Thyroid gland (tissue), 4 donors: ENCODE results near the gene ACP4. TPM values are rescaled to one million over a fixed set of nuclear protein-coding genes. Genes with fewer than 3 reads are reported as not detected.

ENCODE experiments used
- DNase-seq, 2 donors: peaks; one replicate each; pipeline ENCODE4 v3.0.0-alpha.2; 2019
- H3K27ac ChIP-seq, 3 donors: fragments of 200-600 bp; sonication (generic); 1 replicate in 2 of 3; 2 replicates in 1 of 3; pipeline ENCODE4 v1.5.1; 2016 to 2019; ENCODE audit warnings: mild to moderate bottlenecking in 1 of 3, moderate library complexity in 1 of 3
- H3K27me3 ChIP-seq: fragments of 200-600 bp; sonication (generic); one replicate; pipeline ENCODE4 v1.5.1; 2019
- H3K36me3 ChIP-seq, 2 donors: fragments of 200-600 bp; sonication (generic); one replicate each; pipeline ENCODE4 v1.5.1; 2016 to 2019
- H3K4me1 ChIP-seq, 2 donors: fragments of 200-600 bp; sonication (generic); one replicate each; pipeline ENCODE4 v1.5.1; 2017 to 2019
- H3K4me3 ChIP-seq, 3 donors: fragments of 200-600 bp; sonication (generic); replicated peaks in 1 of 3; 1 replicate in 2 of 3; 2 replicates in 1 of 3; pipeline ENCODE4 v1.5.1; 2016; ENCODE audit warnings: mild to moderate bottlenecking in 1 of 3
- H3K9me3 ChIP-seq: fragments of 200-600 bp; sonication (generic); one replicate; pipeline ENCODE4 v1.5.1; 2017
- POLR2A ChIP-seq, 2 donors: fragments of 450-650 bp; IDR thresholded peaks; one replicate each; pipeline ENCODE4 v1.6.1; 2017; ENCODE audit warnings: antibody characterized with exemption in 2 of 2, mild to moderate bottlenecking in 2 of 2, moderate library complexity in 1 of 2
- WGBS, 2 donors: methylation state at CpG; one replicate each; pipeline ENCODE4 v1.1.5; 2017; 5-methylcytosine and 5-hydroxymethylcytosine counted together
- intact Hi-C: fragments of 100-400 bp; cut with DNase I; formaldehyde crosslinking; loops from one replicate; pipeline ENCODE4 v1.15.1; 2023
- total RNA-seq, 4 donors: library from RNA; depleted of rRNA; stranded (reverse); fragments of >200 nt; gene quantifications; one replicate each; pipeline ENCODE4 v1.2.3, GENCODE V29; 2016
- TF ChIP-seq, protein P1 (sequence below), 6 experiments: fragments of 200-600 bp in 3 of 6; fragments of 450-650 bp in 3 of 6; sonication (generic) in 3 of 6; IDR thresholded peaks; one replicate each; pipeline ENCODE4 v1.5.1; 2016 to 2019; ENCODE audit warnings: antibody characterized with exemption in 6 of 6, mild to moderate bottlenecking in 2 of 6, inconsistent platforms in 1 of 6, moderate library complexity in 1 of 6

The ACP4 gene
- total RNA-seq, 4 donors from 2014 or later = not detected

DNA sequence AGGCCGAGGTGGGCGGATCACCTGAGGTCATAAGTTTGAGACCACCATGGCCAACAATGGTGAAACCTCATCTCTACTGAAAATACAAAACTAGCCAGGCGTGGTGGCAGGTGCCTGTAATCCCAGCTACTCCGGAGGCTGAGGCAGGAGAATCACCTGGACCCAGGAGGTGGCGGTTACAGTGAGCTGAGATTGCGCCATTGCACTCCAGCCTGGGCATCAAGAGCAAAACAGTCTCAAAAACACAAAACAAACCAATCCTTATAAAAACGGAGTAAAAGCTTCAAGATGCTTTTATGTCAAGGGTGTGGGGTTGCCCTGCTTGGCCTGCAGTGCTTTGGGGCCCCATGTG lies 7.2 kb downstream of the ACP4 start:
- Histone ChIP-seq H3K27ac (no peak overlapping the region), H3K9me3 (no peaks in the 10 kb centered on the region), H3K27me3 (no peaks in the 10 kb centered on the region), H3K36me3 (peaks cover 21 to 28% of the 10 kb centered on the region in 2 donors), H3K4me1 (peaks cover 3 to 4% of the 10 kb centered on the region in 2 donors), H3K4me3 (no peak overlapping the region)
- TF ChIP-seq POLR2A (IDR thresholded peaks at IDR 0.05) = no peak
- TF ChIP-seq, protein P1, sequence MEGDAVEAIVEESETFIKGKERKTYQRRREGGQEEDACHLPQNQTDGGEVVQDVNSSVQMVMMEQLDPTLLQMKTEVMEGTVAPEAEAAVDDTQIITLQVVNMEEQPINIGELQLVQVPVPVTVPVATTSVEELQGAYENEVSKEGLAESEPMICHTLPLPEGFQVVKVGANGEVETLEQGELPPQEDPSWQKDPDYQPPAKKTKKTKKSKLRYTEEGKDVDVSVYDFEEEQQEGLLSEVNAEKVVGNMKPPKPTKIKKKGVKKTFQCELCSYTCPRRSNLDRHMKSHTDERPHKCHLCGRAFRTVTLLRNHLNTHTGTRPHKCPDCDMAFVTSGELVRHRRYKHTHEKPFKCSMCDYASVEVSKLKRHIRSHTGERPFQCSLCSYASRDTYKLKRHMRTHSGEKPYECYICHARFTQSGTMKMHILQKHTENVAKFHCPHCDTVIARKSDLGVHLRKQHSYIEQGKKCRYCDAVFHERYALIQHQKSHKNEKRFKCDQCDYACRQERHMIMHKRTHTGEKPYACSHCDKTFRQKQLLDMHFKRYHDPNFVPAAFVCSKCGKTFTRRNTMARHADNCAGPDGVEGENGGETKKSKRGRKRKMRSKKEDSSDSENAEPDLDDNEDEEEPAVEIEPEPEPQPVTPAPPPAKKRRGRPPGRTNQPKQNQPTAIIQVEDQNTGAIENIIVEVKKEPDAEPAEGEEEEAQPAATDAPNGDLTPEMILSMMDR (IDR thresholded peaks at IDR 0.05) = no peak
- no peak for DNase-seq
- WGBS, 2 donors = 81% methylated on average over 7 of the region's 7 CpGs
- intact Hi-C loops = loop anchor here (5.0 kb wide), 1 partner anchor 125 kb away; no protein-coding TSS in a partner anchor

DNA sequence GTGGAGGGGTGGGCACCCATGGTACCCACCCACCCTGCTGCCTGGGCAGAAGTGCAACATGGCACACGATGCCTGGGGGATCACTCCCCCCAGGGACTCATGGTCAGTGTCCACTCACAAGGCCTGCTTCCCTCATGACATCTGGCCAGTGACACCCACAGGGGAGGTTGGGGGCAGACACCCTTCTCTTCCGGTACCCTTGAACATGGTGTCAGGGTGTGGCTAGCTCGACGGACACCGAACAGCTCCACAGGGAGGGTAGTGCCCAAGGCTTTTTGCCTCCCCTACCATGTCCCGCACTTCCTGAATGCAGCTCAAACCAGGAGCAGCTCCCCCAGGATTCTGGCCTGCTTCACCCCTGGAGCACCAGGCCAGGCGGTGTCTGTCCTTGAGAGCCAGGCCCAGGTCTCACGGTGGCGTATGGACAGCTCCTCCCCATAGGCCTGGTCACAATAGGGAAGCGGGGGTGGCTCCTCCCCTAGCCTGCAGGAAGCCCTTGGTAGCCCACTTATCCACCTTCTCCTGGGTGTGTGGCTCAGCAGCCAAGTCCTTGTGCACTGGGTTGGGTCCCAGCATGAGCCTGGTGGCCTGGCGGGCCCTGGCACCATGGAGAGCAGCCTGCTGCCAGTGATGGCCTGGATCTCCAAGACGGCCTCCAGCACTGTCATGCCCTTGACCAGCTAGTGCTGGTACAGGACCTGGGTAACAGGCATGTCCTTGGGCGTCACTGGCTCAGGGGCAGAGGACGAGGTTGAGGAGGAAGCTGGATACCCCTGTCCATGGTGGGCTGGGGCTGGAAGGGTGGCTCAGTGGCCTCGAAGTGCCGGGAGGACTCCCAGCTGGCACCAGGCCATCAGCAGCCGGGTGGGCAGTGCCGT lies 7.8 kb downstream of the ACP4 start:
- no peak overlapping the region for H3K27ac ChIP-seq
- WGBS, 2 donors = 92% methylated on average over 7 of the region's 18 CpGs; no CpG with 5 or more reads in 1 of the 2 donors
- H3K36me3 ChIP-seq = peaks cover 21 to 28% of the 10 kb centered on the region in 2 donors
- H3K4me3 ChIP-seq = no peak overlapping the region
- H3K9me3 ChIP-seq = no peaks in the 10 kb centered on the region
- DNase-seq = no peak
- intact Hi-C loops = loop anchor here (5.0 kb wide), 1 partner anchor 124 kb away; no protein-coding TSS in a partner anchor
- no peaks in the 10 kb centered on the region for H3K27me3 ChIP-seq
- TF ChIP-seq POLR2A (IDR thresholded peaks at IDR 0.05) = no peak
- TF ChIP-seq, protein P1 (IDR thresholded peaks at IDR 0.05) = no peak
- peaks cover 4 to 9% of the 10 kb centered on the region in 2 donors for H3K4me1 ChIP-seq

DNA sequence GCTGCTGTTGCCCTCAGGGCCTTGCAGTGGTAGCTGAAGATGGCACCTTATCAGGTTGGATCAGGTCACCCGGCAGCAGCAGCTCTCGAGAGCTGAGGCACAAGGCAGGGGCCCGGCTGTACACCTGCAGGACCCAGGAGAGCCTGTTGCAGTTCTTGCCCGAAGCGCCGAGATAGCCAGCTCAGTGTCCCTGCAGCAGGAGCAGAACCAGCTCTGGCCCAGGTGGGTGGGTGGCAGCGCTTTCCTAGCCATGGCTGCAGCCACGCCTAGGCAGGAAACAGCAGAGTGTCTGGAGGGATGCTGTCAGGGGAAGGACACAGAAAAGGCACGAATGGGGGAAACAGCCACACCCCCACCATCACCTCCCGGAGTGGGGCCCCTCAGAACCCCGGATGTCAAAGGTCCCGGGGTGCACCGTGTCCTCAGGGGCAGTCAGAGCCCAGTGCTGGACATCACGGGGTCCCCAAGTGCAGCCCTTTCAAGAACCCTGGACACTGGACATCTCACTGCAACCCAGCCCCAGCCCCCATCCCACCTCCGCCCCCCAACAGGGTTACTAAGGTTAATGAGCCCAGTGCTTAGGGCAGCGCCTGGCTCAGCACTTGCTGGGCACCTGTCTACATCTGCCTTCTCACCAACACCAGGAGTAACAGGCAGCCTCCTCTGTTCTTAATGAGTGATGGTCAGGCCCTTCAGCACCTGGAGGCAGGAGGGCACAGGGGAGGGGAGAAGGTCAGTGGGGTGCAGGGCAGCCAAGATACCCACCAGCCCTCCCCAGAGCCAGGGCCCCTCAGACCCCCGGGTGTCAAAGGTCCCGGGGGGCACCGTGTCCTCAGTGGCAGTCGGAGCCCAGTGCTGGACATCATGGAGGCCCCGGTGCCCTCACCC lies 8.7 kb downstream of the ACP4 start:
- H3K27me3 ChIP-seq = no peaks in the 10 kb centered on the region
- TF ChIP-seq, protein P1 (IDR thresholded peaks at IDR 0.05) = no peak
- no peak for TF ChIP-seq POLR2A (IDR thresholded peaks at IDR 0.05)
- intact Hi-C loops = loop anchor here (5.0 kb wide), 1 partner anchor 123 kb away; no protein-coding TSS in a partner anchor
- H3K4me1 ChIP-seq = peaks cover 4 to 17% of the 10 kb centered on the region in 2 donors
- H3K27ac ChIP-seq = no peak overlapping the region
- 90 to 96% methylated on average over 2 to 19 of the region's 21 CpGs for WGBS, 2 donors
- DNase-seq = no peak
- H3K4me3 ChIP-seq = no peak overlapping the region
- H3K9me3 ChIP-seq = no peaks in the 10 kb centered on the region
- peaks cover 21 to 28% of the 10 kb centered on the region in 2 donors for H3K36me3 ChIP-seq

DNA sequence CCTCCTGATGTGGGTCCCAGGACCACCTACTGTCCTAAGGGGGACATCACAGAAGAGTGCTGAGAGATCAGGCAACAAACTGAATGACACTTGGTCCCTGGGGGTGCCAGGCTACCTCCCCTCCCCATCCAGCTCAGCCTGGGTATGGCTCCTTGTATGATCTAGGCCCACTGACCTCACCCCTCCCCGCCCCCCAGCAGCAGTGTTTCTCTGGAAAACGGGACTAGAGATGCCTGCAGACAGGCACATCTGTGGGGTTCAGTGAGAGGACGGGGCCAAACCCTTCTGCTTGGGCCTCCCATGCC lies 9.3 kb downstream of the ACP4 start:
- Histone ChIP-seq H3K4me3 (no peak overlapping the region), H3K36me3 (peaks cover 21 to 28% of the 10 kb centered on the region in 2 donors), H3K27me3 (no peaks in the 10 kb centered on the region), H3K27ac (no peak overlapping the region), H3K4me1 (peaks cover 4 to 17% of the 10 kb centered on the region in 2 donors), H3K9me3 (no peaks in the 10 kb centered on the region)
- intact Hi-C loops = loop anchor here (5.0 kb wide), 1 partner anchor 123 kb away; no protein-coding TSS in a partner anchor
- TF ChIP-seq, protein P1 (IDR thresholded peaks at IDR 0.05) = no peak
- no peak for TF ChIP-seq POLR2A (IDR thresholded peaks at IDR 0.05)
- 77 to 83% methylated on average over 3 of the region's 3 CpGs for WGBS, 2 donors
- no peak for DNase-seq
